A172 (cell line): ENCODE results near the gene C10orf53. TPM values are rescaled to one million over a fixed set of nuclear protein-coding genes. Genes with fewer than 3 reads are reported as not detected.
"Not testable (repeated sequence)": the region's sequence is repeated elsewhere in the genome, so short reads cannot be mapped to it uniquely, and the experiment has no call there.

ENCODE experiments used
- DNase-seq: peaks from one replicate; pipeline ENCODE4 v3.0.0-alpha.2; 2015; ENCODE audit warnings: low spot score
- total RNA-seq: library from RNA; depleted of rRNA; stranded (reverse); fragments of >200 nt; shearing (Covaris generic); gene quantifications from 2 replicates; pipeline ENCODE4 v1.2.3, GENCODE V29; 2014

The C10orf53 gene
- total RNA-seq, 1 experiment from 2014 or later, result not detected

DNA sequence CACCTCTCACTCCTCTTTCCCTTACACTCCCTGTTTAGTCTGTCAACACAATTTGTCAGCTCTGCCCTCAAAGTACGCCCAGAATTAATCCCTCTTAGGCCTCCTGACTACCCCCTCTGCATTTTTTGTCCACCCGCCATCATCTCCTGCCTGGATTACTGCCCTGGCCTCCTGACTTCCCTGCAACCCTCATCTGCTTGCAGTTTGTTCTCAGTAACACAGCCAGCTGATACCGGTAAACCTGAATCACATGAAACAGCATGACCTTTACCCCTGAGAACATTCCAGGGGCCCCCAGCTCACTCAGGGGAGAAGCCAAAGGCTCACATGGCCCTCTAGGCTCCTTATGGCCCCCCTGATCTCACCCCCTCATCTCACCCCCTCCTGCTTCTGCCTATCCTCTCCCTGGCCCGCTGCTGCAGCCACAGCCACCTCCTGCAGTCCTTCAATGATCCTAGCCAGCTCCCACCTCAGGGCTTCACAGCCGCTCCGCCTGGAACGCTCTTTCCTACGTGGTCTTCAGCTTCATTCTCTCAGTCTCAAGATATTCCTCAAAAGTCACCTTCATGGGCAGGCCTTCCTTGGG, 8.9 kb downstream of the C10orf53 start:
- no peak for DNase-seq

DNA sequence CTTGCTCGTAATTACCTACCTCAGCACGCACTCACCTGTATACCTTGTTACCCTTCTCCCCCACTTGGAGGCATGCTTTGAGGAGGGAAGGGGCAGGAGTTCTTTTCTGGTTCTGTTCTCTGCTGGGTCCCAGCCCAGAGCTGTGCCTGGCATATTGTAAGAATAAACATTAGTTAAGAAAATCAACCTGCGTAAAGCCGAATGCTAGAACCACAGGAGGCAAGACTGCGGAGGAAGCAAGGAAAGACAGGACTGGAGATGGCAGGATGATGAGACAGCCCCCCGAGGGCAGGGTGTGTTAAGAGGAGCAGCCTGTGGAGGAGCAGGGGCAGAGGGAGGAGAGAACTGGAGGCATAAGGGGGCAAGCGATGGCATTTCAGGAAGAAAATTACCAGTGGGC, 9.5 kb downstream of the C10orf53 start:
- DNase-seq, result no peak

DNA sequence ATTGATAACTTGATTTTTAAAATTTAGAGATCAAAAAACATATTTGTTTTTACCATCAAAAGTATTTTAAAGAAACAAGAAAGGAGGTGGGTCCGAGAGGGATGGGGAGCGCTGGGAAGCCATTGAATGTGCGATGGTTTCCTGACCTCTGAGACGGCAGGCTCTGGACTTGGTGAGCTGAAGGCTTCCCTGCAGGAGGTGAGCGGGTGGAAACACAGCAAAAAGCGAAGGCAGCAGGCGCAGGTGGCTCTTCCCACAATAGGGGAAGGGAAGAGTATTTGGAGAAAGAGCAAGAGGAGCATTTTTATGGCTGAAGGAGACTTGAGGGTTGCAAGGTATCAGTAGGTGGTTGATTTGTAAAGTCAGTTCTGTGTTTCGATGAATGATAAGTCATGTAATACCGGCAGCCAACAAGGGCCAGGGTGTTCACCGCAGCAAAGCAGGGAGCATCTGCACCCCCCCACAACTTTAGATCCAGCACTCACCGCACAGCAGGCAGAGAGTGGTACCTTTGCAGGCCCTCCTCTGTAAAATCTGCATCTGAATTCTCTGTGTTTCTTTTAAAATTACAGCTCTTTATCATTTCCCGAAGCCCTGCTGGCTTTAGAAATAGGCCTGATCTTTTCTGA, 10.5 kb downstream of the C10orf53 start:
- DNase-seq, result no peak

DNA sequence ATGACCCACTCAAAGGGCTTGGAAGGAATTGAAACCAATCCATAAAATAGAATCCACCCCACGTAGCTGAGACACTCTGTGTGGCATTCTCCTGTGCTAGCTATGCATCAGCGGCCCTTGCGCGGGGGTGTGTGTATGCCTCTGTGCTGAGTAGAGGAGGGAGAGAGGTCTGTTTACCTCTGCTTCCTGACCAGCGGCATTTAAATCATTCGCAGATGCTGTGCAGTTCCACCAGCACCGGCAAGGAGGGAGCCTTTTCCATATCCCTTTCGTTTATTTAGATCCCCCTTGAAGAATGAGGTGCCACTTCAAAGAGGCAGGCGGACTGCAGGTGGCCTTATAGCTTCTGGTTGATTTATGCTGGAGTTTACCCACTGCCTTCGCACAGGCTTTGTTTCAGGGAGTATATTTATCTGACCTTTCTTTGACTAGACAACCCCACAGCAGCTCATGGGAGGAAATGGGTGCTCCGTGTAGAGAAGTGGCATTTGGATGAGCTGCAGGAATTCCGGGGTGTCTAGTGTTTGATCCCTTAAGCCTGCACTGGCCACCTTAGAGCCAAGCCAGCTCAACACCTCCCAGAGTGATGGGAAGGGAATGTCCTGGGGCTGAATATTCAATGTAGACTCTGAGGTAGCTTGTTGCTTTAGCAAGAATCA, 11.4 kb downstream of the C10orf53 start:
- no peak for DNase-seq

DNA sequence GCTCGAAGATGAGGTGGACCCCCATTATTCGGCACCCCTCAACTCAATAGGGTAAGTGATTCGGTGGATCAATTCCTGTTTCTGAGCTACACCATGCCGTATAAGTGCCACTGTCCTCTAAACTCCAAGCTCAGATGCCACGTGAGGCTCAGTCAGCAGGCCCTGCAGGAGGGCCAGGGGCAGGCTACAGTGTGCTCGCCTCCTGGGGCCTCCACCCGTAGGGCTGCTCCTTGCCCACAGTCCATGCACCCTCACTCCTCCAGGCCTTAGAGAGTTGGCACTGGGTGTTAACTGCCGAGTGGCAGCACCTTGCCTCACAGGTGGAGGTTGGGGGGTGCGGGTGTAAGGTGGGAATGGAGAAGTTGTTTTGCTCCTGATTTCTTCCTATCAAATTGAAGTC, 12.1 kb downstream of the C10orf53 start:
- no peak for DNase-seq

DNA sequence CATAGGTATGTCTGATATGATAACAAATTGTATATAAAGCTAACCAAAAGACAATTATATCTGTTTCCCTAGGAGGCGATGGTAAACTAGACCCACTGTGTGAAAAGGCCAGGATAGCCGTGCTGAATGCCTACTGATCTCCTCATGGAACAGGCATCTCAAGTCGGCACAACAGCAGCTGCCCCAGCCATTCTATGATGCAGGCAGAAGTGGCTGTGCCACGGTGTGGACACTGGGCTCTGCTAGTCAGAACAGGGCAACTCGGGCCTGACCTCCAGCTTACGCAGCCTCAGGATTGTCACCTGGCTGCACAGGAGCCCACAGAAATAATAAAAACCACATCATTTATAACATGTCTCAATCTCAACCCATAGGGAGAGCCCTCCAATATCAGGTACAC, 15.0 kb downstream of the C10orf53 start:
- no peak for DNase-seq

DNA sequence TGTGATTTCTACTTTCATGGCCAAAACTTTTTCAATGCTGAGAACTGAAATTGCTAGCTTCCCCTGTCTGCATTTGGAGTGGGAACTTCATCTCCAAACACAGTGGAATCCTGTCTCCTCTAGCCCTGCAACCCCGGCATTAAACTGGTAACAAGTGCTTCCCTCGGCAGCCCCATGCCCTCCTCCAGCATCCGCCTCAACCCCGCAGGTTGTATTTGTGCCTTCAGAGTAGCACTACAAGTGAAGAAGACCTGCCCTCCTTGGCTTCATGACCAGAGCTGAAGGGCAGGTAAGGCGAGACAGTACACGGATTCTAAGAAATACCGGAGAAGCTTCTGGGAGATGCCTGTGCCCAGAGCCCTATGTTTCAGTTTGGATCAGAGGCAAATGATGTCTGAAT, 16.9 kb downstream of the C10orf53 start:
- DNase-seq, result no peak

DNA sequence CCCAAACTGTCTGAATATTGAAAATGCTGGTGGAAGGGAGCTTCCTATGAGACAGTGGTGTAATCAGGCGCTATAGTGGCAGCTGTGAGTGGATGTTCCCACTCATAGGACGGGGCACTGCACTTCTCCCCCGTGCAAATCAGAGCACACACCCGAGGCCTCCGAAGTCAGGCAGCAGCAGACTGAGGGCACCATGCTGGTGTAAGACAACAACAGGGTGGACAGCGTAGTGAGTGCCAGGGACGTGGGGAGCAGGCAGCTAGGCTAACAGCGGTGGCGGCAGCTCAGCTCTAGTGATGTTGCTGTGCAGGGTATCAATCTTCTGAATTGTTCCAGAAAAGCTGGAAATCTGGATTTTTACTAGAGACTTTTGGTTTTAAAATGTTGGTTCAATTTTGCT, 19.2 kb downstream of the C10orf53 start:
- no peak for DNase-seq

DNA sequence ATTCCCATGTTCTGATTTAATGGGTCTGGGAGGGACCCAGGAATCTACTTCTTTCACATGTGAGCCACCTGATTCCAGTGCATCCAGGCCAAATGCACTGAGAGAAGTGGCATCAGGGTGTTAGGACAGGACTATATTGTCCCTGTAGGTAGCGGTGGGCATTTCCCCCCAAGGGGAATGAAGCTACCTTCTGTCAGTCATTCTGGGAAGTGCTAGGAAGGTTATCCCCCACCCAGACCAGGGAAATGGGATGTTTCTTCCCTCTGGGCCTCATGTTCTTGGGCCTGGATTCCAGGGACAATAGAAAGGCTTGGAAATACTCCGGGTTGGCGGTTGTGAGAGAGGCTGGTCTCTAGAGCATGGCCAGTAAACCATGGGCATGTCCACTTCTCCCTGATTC, 20.8 kb downstream of the C10orf53 start:
- no peak for DNase-seq

DNA sequence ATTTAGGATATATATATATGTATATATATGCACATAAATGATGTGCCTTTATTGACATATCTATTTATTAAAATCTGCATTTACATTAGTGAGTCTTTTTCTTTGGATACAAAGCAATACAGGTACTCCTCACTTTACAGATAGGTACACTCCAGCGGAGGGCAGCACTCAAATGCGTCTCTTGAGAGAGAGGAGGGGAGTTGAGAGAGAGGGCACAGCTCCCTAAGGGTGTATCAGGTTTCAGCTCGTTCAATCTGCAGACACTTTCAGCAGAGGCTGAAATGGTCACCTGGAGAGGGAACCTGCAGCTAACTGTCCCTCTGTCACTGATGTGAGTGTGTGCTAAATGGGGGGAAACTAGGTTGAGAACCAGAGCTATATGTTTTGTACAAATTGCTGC, 21.5 kb downstream of the C10orf53 start:
- no peak for DNase-seq

DNA sequence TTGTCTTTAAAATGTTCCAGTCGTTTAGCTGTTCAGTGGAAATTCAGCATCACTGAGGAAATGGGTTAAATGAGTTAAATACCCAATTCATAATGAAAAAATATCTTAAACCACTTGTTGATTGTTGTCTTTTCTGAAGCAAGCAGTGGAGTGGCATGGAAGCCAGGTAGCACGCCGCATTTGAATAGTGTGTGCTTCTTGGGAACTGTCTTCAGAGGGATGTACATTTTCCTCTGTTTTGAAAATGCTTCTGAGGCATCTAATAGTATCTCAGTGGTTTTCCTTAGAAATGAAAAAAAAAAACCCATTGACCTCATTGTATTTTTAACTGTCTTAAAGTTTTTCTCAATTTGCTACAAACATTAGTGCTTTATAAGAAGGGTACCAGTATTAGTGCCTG, 28.1 kb downstream of the C10orf53 start:
- no peak for DNase-seq

DNA sequence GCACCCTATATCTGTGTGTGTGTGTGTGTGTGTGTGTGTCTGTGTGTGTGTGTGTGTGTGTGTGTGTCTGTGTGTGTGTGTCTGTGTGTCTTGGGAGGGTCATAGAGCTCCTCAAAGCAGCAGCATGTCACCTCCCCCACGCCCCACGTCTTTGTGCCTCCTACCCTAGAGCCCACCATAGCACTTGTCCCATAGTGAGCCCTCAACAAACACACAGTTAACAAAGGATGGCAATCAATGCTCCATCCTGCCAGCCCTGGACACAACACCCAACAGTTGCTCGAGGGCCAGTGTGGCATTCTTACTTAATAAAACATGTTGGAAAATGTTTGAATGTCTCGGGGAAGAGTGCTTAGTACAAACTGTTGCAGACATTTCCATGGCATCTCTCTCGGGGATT, 30.5 kb downstream of the C10orf53 start:
- no peak for DNase-seq

DNA sequence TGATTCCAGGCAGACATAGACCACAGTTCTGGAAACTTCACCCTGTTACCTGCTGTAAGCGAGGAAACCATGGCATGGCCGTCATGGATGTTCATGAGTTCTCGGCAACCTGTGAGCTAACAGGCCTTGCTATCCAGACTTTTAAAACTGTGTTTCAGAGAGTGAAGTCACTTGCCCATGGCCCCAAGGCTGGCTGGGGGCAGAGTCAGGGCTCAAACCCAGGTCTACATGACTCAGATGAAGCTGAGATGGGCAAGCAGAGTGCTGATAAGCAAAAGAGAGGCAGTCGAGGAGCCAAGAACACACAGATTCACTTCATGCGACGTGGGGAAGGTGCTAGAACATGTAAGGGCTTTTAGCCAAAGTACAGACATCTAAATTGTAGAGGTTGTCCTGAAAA, 31.5 kb downstream of the C10orf53 start:
- DNase-seq, result no peak

DNA sequence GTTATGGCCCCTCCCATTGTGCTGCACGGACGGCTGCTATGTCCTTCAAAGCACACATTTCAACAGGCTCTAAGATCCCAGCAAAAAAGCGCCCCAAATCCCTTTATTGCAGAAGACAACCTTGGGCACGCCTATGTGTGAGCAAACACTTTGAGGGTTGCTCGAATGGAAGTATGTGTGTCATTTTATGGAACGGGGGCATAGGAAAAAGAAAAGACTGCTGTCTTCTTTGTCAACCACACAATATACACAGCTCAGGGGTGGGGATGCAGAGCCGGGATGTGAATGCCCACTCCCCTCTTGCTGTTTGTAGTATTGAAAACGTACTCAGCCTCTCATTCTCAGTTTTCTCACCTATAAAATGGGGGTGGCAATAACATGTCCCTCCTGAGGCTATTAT, 32.0 kb downstream of the C10orf53 start:
- no peak for DNase-seq

DNA sequence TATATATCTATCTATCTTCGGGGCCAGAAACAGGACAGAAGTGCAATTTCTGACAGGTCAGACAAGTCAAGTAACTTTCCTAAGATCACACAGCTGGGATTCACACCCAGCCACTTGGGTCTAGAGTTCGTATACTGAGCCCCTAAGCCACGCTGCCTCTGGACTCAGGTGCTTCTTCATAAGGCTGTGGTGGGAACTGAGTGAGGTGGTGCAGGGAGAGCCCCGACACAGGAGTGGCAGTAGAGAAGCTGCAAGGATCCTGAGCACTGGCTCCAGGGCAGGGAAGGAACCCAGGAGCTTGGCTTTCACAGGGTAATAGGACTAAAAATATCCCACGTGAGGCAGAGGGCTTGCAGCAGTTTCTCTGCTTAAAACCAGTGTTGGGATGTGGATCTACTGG, 33.8 kb downstream of the C10orf53 start:
- no peak for DNase-seq

DNA sequence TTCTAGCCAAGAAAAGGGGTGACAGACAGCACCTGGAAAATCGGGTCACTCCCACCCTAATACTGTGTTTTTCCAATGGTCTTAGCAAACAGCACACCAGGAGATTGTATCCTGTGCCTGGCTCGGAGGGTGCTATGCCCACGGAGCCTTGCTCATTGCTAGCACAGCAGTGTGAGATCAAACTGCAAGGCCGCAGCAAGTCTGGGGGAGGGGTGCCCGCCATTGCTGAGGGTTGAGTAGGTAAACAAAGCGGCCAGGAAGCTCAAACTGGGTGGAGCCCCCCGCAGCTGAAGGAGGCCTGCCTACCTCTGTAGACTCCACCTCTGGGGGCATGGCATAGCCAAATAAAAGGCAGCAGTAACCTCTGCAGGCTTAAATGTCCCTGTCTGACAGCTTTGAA, 35.7 kb downstream of the C10orf53 start:
- DNase-seq, result not testable (repeated sequence)

DNA sequence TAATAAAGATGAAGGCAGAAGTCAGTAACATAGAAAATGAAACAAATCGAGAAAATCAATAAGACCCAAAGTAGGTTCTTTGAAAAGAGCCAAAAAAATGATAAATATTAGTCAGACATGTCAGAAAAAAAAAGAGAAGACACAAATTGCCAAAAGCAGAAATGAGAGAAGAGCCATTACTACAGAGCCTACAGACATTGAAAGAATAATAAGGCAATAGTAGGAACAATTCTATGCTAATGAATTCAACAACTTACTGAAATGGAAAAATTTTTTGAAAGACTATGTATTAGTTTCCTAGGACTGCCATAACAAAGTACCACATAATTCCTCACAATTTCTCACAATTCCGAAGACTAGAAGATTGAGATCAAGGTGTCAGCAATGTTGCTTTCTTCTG, 47.1 kb downstream of the C10orf53 start:
- no peak for DNase-seq

DNA sequence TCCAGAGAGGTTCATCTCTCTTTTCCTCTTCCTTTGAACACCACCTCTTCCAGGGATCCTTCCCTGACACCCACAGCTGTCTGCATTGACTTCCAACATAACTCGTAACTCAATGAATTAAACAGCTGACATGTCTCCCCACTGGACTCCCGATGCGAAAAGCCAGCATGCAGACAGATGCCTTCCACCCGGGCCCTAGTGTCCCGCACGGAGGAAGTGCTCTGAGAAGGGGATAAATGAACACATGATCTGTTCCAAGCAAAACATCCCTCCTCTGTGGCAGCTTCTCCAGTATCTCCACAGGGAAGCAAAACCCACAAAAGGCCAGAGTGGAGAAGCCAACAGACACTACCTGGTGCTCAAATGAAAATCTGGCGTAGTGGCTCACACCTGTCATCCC, 54.4 kb downstream of the C10orf53 start:
- no peak for DNase-seq

DNA sequence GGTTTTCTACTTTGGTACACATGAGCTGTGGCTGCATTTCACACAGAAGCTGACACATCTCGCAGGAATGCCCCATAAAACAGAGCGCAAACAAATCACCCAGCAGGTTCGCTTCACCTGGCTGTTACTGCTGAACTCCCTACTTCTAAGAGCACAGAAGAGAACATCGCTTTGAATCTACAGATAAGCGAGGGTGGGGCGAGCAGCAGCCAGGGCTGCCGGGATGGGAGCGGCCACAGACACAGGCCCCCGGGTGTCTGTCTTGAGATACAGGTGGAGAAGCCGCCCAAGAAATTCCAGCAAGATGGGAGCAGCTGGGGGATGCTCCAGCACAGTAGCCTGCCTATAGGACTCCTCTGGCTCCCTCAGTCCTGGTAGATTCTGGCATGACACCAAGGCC, 55.2 kb downstream of the C10orf53 start:
- DNase-seq, result peak; percentile 3

DNA sequence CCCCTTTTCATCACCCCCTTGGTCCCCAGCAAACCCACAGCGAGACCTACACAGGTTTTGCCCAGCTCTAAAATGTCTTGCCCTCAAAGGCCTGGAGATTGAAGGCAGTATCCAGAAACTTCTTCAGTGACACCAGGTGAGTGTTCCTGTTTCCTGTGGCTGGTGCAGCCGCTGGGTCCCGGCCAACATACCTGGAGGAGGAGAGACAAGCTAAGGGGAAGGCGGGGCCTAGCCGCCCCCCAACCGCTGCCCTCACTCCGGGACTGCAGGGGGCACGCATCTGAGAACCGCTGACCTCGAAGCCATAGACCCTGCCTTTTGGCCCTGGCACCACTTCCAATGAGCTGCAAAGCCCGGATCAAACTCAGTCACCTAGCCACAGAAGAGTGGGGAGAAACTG, 55.7 kb downstream of the C10orf53 start:
- no peak for DNase-seq

DNA sequence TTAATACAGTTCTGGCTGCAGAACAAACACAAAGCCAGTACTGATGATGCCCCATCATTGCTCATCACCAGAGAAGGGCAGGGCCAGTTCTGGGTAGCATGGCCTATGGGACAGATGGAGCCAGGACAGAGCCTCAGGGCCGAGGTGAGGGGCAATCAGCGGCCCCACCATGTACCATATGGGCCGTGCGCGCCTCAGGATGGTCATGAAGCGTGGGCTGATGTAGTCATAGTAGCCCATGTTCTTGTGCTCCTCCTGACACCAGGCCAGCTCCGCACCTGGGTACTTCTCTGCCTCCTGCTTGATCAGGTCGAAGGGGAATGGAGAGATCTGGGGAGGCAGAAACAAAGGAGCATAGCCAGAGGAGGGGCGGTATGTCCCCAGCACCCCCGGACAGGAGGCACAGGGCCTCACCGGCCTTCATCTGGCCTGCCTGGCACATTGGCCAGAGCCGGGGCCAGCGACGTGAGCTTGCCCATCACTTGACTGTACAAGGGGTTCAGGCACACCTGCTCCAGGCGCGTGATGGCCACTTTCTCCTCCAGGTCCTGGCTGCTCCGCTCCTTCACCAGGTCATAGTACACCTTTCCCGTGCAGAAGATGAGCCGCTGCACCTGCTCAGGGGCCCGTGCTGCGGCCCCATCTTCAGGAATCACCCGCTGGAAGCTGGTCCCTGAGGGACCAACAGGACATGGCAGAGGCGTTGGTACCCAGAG, 56.6 kb downstream of the C10orf53 start:
- no peak for DNase-seq

DNA sequence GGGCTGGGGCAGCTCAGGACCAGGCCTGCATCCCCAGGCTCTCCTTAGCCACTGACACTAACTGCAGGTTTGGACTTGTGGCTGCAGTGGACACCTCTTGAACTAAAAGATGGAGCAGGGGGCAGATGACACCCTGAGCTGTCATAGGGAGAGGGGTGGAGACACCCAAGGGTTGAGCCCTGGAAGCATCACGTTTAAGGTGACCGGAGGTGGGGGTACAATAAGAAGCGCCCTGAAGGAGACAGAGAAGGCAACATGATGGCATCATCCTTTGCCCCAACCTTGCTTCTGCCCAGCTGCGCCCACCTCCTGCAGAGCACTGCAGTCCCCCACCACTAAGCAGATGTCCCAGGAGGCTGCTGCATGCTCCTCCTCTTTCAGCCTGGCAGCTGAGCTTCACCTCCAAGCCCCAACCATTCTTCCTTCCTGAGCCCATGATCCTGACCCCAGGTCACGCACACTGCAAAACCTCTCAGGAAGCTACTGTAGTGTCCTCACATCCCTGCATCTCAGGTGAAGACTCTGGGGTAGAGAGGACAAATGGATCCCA, 57.2 kb downstream of the C10orf53 start:
- DNase-seq, result no peak
